ENCODE measurements around the gene TNK2.

GRCh38 chr3:195956577-195956976 lies 48.2 kb upstream of the TNK2 start:
- TF ChIP-seq RNF2 (IDR thresholded peaks at IDR 0.05; ENCODE audit: borderline replicate concordance, low read depth, low read length, missing control alignments, poor library complexity, severe bottlenecking) = no peak
- no peak for TF ChIP-seq SP1 (IDR thresholded peaks at IDR 0.05; ENCODE audit: low read depth, low read length)
- no peak for TF ChIP-seq GABPA (IDR thresholded peaks at IDR 0.05; ENCODE audit: borderline replicate concordance, insufficient read depth, low read length)
- TF ChIP-seq POLR2A (IDR thresholded peaks at IDR 0.05; ENCODE audit: control extremely low read depth in 1 of 2, low read depth in 2 of 2, low read length in 2 of 2) = no peak
- no peak for TF ChIP-seq CEBPB (IDR thresholded peaks at IDR 0.05; ENCODE audit: low read depth, low read length)
- no peak for TF ChIP-seq RAD21 (IDR thresholded peaks at IDR 0.05 in 1 of 2, conservative IDR thresholded peaks at IDR 0.05 in 1 of 2; ENCODE audit: low read depth in 2 of 2, low read length in 2 of 2)
- no peak for TF ChIP-seq EP300 (IDR thresholded peaks at IDR 0.05; ENCODE audit: borderline replicate concordance in 1 of 2, low read depth in 2 of 2, low read length in 2 of 2)
- TF ChIP-seq CTCF (IDR thresholded peaks at IDR 0.05; ENCODE audit: control extremely low read depth in 1 of 3, insufficient read depth in 1 of 3, low read depth in 1 of 3, low read length in 3 of 3) = no peak
- TF ChIP-seq CHD2 (IDR thresholded peaks at IDR 0.05; ENCODE audit: low read length) = no peak
- no peak for TF ChIP-seq TEAD4 (IDR thresholded peaks at IDR 0.05; ENCODE audit: low read depth, low read length)
- no peak for TF ChIP-seq POLR2AphosphoS5 (IDR thresholded peaks at IDR 0.05; ENCODE audit: low read depth, low read length)
- no peak for TF ChIP-seq BACH1 (IDR thresholded peaks at IDR 0.05; ENCODE audit: low read length)
- TF ChIP-seq JUN (IDR thresholded peaks at IDR 0.05; ENCODE audit: low read depth, low read length) = no peak
